GM12878 (cell line): ENCODE data around the gene XPO6.

Experiments
- CEBPB ChIP-seq, 2 experiments: fragments of 150-350 bp in 1 of 2; IDR thresholded peaks; 2 replicates each; pipeline ENCODE4 v1.6.1; 2012 to 2014; ENCODE audit warnings: low read depth in 2 of 2, low read length in 2 of 2, borderline replicate concordance in 1 of 2, inconsistent platforms in 1 of 2
- EZH2 ChIP-seq: IDR thresholded peaks from 2 replicates; pipeline ENCODE4 v1.6.1; 2012; ENCODE audit warnings: low read depth, mild to moderate bottlenecking, control low read depth, inconsistent platforms, low read length, borderline replicate concordance; ENCODE audit not compliant: control insufficient read depth
- MEF2B ChIP-seq: fragments of 450-650 bp; IDR thresholded peaks from 2 replicates; pipeline ENCODE4 v1.6.1; 2018; ENCODE audit warnings: mild to moderate bottlenecking, moderate library complexity; ENCODE audit not compliant: partially characterized antibody, poor library complexity, severe bottlenecking
- NFYA ChIP-seq: IDR thresholded peaks from 2 replicates; pipeline ENCODE4 v1.6.1; 2011; ENCODE audit warnings: low read depth, mild to moderate bottlenecking, low read length, improper control_type of control experiment, borderline replicate concordance
- NR2C1 ChIP-seq: fragments of 450-650 bp; IDR thresholded peaks from 2 replicates; pipeline ENCODE4 v1.6.1; 2017; ENCODE audit warnings: antibody characterized with exemption, mild to moderate bottlenecking, moderate library complexity
- POLR2AphosphoS5 ChIP-seq: IDR thresholded peaks from 2 replicates; pipeline ENCODE4 v1.6.1; 2011; ENCODE audit warnings: mild to moderate bottlenecking, low read length, inconsistent platforms
- RAD21 ChIP-seq: IDR thresholded peaks from 2 replicates; pipeline ENCODE4 v1.6.1; 2011; ENCODE audit warnings: mild to moderate bottlenecking, low read depth, low read length, moderate library complexity; ENCODE audit not compliant: insufficient read depth
- RFX5 ChIP-seq: IDR thresholded peaks from 2 replicates; pipeline ENCODE4 v1.6.1; 2011; ENCODE audit warnings: low read depth, low read length, improper control_type of control experiment
- SPI1 ChIP-seq: IDR thresholded peaks from 2 replicates; pipeline ENCODE4 v1.6.1; 2011; ENCODE audit warnings: low read depth, mild to moderate bottlenecking, low read length, moderate library complexity, borderline replicate concordance; ENCODE audit not compliant: insufficient read depth
- SRF ChIP-seq, 2 experiments: IDR thresholded peaks; 2 replicates each; pipeline ENCODE4 v1.6.1; 2011; ENCODE audit warnings: low read depth in 2 of 2, low read length in 2 of 2, mild to moderate bottlenecking in 1 of 2, moderate library complexity in 1 of 2
- ZZZ3 ChIP-seq: IDR thresholded peaks from 2 replicates; pipeline ENCODE4 v1.6.1; 2011; ENCODE audit warnings: low read depth; ENCODE audit not compliant: control insufficient read depth, insufficient read length
- TF ChIP-seq, protein P1 (sequence below): IDR thresholded peaks from 2 replicates; pipeline ENCODE4 v1.6.1; 2012; ENCODE audit warnings: mild to moderate bottlenecking, low read depth, low read length
- TF ChIP-seq, protein P2 (sequence below), 3 experiments: IDR thresholded peaks in 2 of 3; conservative IDR thresholded peaks in 1 of 3; 2 replicates each; pipeline ENCODE4 v1.5.1; 2011; ENCODE audit warnings: low read depth in 3 of 3, low read length in 3 of 3, mild to moderate bottlenecking in 3 of 3, control low read depth in 2 of 3, moderate library complexity in 2 of 3, inconsistent platforms in 1 of 3, mixed read lengths in 1 of 3; ENCODE audit not compliant: control insufficient read depth in 2 of 3, insufficient read depth in 1 of 3; ENCODE audit errors: extremely low read depth in 1 of 3

DNA sequence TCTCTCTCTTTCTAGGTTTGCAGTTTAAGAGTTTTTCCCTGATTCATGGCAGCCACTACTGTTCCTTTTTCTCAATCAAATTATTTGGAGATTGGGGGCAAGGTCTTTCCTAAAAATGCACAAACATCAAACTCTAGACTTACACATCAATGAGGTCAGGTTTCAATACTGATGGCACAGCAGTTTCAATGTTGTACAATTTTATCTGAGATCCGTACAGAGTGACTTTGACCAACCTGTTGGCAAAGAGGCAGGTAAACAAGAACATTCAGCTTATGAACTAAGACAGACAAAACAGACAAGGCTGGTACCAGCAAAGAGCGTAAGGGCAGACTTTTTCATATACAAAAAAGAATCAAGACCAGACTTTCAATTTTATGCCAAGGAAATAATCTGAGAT is 90.2 kb downstream of the XPO6 start:
- TF ChIP-seq SRF (IDR thresholded peaks at IDR 0.05; ENCODE audit: low read depth in 2 of 2, low read length in 2 of 2) (no peak), RAD21 (no peak), NR2C1 (no peak), CEBPB (IDR thresholded peaks at IDR 0.05; ENCODE audit: borderline replicate concordance in 1 of 2, low read depth in 2 of 2, low read length in 2 of 2) (no peak), NFYA (no peak), MEF2B (no peak), SPI1 (no peak), EZH2 (no peak), ZZZ3 (no peak), POLR2AphosphoS5 (no peak), RFX5 (no peak)
- TF ChIP-seq, protein P1, sequence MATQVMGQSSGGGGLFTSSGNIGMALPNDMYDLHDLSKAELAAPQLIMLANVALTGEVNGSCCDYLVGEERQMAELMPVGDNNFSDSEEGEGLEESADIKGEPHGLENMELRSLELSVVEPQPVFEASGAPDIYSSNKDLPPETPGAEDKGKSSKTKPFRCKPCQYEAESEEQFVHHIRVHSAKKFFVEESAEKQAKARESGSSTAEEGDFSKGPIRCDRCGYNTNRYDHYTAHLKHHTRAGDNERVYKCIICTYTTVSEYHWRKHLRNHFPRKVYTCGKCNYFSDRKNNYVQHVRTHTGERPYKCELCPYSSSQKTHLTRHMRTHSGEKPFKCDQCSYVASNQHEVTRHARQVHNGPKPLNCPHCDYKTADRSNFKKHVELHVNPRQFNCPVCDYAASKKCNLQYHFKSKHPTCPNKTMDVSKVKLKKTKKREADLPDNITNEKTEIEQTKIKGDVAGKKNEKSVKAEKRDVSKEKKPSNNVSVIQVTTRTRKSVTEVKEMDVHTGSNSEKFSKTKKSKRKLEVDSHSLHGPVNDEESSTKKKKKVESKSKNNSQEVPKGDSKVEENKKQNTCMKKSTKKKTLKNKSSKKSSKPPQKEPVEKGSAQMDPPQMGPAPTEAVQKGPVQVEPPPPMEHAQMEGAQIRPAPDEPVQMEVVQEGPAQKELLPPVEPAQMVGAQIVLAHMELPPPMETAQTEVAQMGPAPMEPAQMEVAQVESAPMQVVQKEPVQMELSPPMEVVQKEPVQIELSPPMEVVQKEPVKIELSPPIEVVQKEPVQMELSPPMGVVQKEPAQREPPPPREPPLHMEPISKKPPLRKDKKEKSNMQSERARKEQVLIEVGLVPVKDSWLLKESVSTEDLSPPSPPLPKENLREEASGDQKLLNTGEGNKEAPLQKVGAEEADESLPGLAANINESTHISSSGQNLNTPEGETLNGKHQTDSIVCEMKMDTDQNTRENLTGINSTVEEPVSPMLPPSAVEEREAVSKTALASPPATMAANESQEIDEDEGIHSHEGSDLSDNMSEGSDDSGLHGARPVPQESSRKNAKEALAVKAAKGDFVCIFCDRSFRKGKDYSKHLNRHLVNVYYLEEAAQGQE = no peak
- TF ChIP-seq, protein P2, sequence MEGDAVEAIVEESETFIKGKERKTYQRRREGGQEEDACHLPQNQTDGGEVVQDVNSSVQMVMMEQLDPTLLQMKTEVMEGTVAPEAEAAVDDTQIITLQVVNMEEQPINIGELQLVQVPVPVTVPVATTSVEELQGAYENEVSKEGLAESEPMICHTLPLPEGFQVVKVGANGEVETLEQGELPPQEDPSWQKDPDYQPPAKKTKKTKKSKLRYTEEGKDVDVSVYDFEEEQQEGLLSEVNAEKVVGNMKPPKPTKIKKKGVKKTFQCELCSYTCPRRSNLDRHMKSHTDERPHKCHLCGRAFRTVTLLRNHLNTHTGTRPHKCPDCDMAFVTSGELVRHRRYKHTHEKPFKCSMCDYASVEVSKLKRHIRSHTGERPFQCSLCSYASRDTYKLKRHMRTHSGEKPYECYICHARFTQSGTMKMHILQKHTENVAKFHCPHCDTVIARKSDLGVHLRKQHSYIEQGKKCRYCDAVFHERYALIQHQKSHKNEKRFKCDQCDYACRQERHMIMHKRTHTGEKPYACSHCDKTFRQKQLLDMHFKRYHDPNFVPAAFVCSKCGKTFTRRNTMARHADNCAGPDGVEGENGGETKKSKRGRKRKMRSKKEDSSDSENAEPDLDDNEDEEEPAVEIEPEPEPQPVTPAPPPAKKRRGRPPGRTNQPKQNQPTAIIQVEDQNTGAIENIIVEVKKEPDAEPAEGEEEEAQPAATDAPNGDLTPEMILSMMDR (IDR thresholded peaks at IDR 0.05 in 2 of 3, conservative IDR thresholded peaks at IDR 0.05 in 1 of 3; ENCODE audit: control insufficient read depth in 2 of 3, extremely low read depth in 1 of 3, insufficient read depth in 1 of 3, low read depth in 3 of 3, low read length in 3 of 3) = no peak
